MCF 10A (cell line): ENCODE measurements around the gene EEF1A2. TPM values are rescaled to one million over a fixed set of nuclear protein-coding genes. Genes with fewer than 3 reads are reported as not detected.

ENCODE experiments used
- BruUV-seq: library from RNA; stranded (reverse); fragments of 400-500 nt; replicated peaks from 2 replicates; lab custom pipeline; 2021; lab: Mats Ljungman, UMichigan
- CTCF ChIA-PET: fragments of 300-600 bp; sonication (Branson Sonifier 250); formaldehyde crosslinking; extraction: SDS; loops from one replicate; lab custom pipeline; 2021; ENCODE audit warnings: antibody characterized with exemption, inconsistent platforms; lab: Yijun Ruan, JAX
- POLR2A ChIA-PET: fragments of 300-600, 350-650 bp; sonication (Branson Sonifier 250); formaldehyde crosslinking; extraction: SDS; loops from one replicate; lab custom pipeline; 2020; ENCODE audit warnings: antibody characterized with exemption, inconsistent platforms; lab: Yijun Ruan, JAX
- DNase-seq: peaks from one replicate; pipeline ENCODE4 v3.0.0-alpha.2; 2018; ENCODE audit not compliant: unreplicated experiment
- H3K27ac Mint-ChIP-seq: one replicate; pipeline ENCODE4 v1.8.0; 2022; ENCODE audit warnings: mild to moderate bottlenecking, low read depth, mixed read lengths; ENCODE audit not compliant: unreplicated experiment
- H3K27me3 Mint-ChIP-seq: one replicate; pipeline ENCODE4 v1.8.0; 2022; ENCODE audit warnings: mixed read lengths; ENCODE audit not compliant: insufficient read depth, unreplicated experiment
- H3K36me3 Mint-ChIP-seq: one replicate; pipeline ENCODE4 v1.8.0; 2022; ENCODE audit warnings: mild to moderate bottlenecking, moderate library complexity, mixed read lengths; ENCODE audit not compliant: insufficient read depth, unreplicated experiment
- H3K4me1 Mint-ChIP-seq: one replicate; pipeline ENCODE4 v1.8.0; 2022; ENCODE audit warnings: mixed read lengths; ENCODE audit not compliant: insufficient read depth, unreplicated experiment
- H3K4me3 Mint-ChIP-seq: one replicate; pipeline ENCODE4 v1.8.0; 2022; ENCODE audit warnings: mild to moderate bottlenecking, moderate library complexity, mixed read lengths; ENCODE audit not compliant: unreplicated experiment
- H3K9me3 Mint-ChIP-seq: one replicate; pipeline ENCODE4 v1.8.0; 2022; ENCODE audit warnings: mixed read lengths; ENCODE audit not compliant: unreplicated experiment
- intact Hi-C: fragments of 100-400 bp; cut with micrococcal nuclease; formaldehyde crosslinking; loops from 2 replicates; pipeline ENCODE4 v1.14.1; 2022
- total RNA-seq: library from RNA; stranded (reverse); gene quantifications from 2 replicates; pipeline ENCODE4 v1.2.3, GENCODE V29; 2022
- TF ChIP-seq, protein P1 (sequence below): fragments of 200-600 bp; IDR thresholded peaks from one replicate; pipeline ENCODE4 v1.8.0; 2022; ENCODE audit warnings: antibody characterized with exemption, mild to moderate bottlenecking; ENCODE audit not compliant: unreplicated experiment

EEF1A2 gene
- total RNA-seq, 1 experiment from 2014 or later = 3.3 TPM

DNA sequence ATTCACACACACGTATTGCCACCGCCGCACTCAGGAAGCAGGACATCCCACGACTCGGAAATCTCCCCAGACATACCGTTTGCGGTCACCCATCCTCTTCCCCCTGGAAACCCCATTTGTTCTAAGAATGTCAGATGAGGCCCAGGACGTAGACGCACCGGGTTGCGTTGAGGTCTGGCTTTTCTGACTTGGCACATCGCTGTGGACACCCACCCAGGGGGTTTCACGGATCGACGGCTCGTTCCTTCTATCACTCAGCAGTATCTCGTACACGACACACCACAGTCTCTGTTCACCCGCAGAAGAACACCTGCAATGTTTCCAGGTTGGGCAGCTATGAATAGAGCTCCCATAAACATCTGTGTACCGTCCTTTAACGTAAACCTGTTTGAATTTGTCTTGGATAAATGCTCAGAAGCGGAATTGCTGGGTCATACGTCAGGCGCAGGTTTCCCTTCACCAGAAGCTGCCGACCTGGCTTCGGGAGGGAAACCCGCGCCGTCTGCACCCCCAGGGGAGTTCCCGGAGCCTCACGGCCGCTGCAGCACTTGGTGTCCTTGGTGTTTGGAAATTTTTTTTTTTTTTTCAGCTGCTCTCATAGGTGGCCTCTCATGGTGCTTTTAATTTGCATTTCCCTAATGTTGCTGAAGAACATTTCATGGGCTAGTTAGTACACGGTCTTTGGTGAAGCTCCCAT is 9.3 kb upstream of the EEF1A2 start:
- H3K36me3 Mint-ChIP-seq = no peaks in the 10 kb centered on the region
- H3K9me3 Mint-ChIP-seq = no peaks in the 10 kb centered on the region
- BruUV-seq = no TSS peak
- no peak for DNase-seq
- H3K27me3 Mint-ChIP-seq = peaks cover 42% of the 10 kb centered on the region
- peaks cover 8% of the 10 kb centered on the region for H3K4me1 Mint-ChIP-seq
- ChIA-PET CTCF (interaction anchor here (0.7 to 1.4 kb wide), 2 partner anchors 12 to 410 kb away, joined by 6 to 12 read pairs; no protein-coding TSS in a partner anchor), POLR2A (interaction anchor here (0.6 to 1.1 kb wide), 2 partner anchors 12 to 27 kb away, joined by 3 to 9 read pairs; partner anchors contain the start of gene PPDPF)
- H3K27ac Mint-ChIP-seq = no peak overlapping the region
- TF ChIP-seq, protein P1, sequence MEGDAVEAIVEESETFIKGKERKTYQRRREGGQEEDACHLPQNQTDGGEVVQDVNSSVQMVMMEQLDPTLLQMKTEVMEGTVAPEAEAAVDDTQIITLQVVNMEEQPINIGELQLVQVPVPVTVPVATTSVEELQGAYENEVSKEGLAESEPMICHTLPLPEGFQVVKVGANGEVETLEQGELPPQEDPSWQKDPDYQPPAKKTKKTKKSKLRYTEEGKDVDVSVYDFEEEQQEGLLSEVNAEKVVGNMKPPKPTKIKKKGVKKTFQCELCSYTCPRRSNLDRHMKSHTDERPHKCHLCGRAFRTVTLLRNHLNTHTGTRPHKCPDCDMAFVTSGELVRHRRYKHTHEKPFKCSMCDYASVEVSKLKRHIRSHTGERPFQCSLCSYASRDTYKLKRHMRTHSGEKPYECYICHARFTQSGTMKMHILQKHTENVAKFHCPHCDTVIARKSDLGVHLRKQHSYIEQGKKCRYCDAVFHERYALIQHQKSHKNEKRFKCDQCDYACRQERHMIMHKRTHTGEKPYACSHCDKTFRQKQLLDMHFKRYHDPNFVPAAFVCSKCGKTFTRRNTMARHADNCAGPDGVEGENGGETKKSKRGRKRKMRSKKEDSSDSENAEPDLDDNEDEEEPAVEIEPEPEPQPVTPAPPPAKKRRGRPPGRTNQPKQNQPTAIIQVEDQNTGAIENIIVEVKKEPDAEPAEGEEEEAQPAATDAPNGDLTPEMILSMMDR = no peak
- H3K4me3 Mint-ChIP-seq = no peak overlapping the region
- intact Hi-C loops = no loop called here

DNA sequence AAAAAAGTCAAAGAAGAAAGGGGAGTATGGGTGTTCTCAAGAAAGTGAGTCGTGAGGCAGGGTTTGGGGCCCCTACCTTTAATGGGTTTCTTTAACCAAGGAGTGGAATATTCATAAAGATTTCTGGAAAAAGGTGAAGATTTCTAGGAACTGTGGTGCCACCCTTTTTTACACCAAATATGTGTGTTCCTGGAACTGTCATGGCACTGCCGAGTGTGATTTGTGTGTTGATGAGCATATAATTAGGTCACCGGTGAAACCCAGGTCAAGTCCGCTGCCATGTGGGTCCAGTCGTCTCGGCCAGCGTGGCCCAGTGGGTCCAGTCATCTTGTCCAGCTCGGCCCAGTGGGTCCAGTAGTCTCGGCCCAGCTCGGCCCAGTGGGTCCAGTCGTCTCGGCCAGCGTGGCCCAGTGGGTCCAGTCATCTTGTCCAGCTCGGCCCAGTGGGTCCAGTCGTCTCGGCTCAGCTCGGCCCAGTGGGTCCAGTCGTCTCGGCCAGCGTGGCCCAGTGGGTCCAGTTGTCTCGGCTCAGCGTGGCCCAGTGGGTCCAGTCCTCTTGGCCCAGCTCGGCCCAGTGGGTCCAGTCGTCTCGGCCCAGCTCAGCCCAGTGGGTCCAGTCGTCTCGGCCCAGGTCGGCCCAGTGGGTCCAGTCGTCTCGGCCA is 8.3 kb upstream of the EEF1A2 start:
- ChIA-PET POLR2A (no interaction called here), CTCF (interaction anchor here (1.4 kb wide), 1 partner anchor 11 kb away, joined by 12 read pairs; no protein-coding TSS in a partner anchor)
- H3K27me3 Mint-ChIP-seq = peaks cover 32% of the 10 kb centered on the region
- no TSS peak for BruUV-seq
- H3K4me3 Mint-ChIP-seq = no peak overlapping the region
- peaks cover 8% of the 10 kb centered on the region for H3K4me1 Mint-ChIP-seq
- intact Hi-C loops = no loop called here
- no peaks in the 10 kb centered on the region for H3K9me3 Mint-ChIP-seq
- TF ChIP-seq, protein P1 = no peak
- H3K36me3 Mint-ChIP-seq = no peaks in the 10 kb centered on the region
- H3K27ac Mint-ChIP-seq = no peak overlapping the region
- DNase-seq = no peak

DNA sequence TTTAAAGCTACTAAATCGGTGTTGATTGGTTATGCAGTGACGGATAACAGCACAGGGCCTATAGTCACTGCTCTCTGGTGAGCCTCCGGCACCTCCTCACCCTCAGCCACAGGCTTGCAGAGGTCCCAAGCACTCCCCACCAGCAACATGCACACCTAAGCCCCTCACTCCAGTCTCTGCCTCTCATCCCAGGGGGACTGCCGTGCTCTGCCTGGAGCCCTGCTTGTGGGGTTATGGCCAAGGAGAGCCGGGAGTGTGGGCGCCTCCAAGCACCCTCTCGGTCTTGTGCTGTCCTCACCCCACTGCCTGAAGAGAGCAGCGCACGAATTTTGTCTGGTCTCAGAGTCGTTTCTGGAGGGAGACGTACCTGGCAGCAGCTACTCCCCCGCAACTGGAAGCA is 6.8 kb upstream of the EEF1A2 start:
- Mint-ChIP-seq H3K27me3 (peaks cover 17% of the 10 kb centered on the region), H3K4me3 (no peak overlapping the region), H3K36me3 (no peaks in the 10 kb centered on the region), H3K9me3 (no peaks in the 10 kb centered on the region), H3K27ac (no peak overlapping the region), H3K4me1 (peaks cover 8% of the 10 kb centered on the region)
- no TSS peak for BruUV-seq
- ChIA-PET CTCF (interaction anchor here (0.6 to 0.9 kb wide), 3 partner anchors 12 to 124 kb away, joined by 3 to 4 read pairs (median 3); no protein-coding TSS in a partner anchor), POLR2A (no interaction called here)
- TF ChIP-seq, protein P1 = no peak
- intact Hi-C loops = no loop called here
- no peak for DNase-seq

DNA sequence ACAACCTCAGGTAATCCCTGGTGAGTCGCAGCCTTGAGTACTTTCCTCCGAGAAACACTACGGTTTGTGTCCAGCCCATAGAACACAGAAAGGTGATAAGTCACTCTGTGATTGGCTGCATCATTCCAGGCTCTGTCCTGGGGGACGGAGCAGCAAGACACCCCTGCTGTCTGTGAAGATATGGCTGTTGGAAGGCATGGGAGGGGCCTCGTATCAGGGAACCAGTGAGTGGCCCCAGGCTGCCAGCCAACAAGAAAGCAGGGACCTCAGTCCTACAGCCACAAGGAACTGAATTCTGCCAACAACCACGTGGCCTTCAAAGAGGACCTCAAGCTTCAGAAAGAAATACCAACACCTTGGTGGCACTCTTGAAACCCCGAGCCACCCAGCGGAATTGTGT is 6.4 kb upstream of the EEF1A2 start:
- no TSS peak for BruUV-seq
- CTCF ChIA-PET = interaction anchor here (0.6 to 1.3 kb wide), 2 partner anchors 9 to 123 kb away, joined by 3 to 9 read pairs; no protein-coding TSS in a partner anchor
- intact Hi-C loops = no loop called here
- TF ChIP-seq, protein P1 = no peak
- DNase-seq = no peak
- H3K9me3 Mint-ChIP-seq = no peaks in the 10 kb centered on the region
- H3K4me1 Mint-ChIP-seq = peaks cover 8% of the 10 kb centered on the region
- no peaks in the 10 kb centered on the region for H3K36me3 Mint-ChIP-seq
- no peak overlapping the region for H3K4me3 Mint-ChIP-seq
- H3K27me3 Mint-ChIP-seq = peaks cover 15% of the 10 kb centered on the region
- POLR2A ChIA-PET = no interaction called here
- H3K27ac Mint-ChIP-seq = no peak overlapping the region
